Eye (tissue), 1 donor: Measurements from ENCODE around the gene KIF1B.

ENCODE experiments used
- DNase-seq: peaks from one replicate; pipeline ENCODE4 v3.0.0-alpha.2; 2015

KIF1B gene

GRCh38 chr1:10339815-10340214 lies 129.4 kb downstream of the KIF1B start:
- peak; percentile 90 for DNase-seq

- no peak for DNase-seq
These were observed 130.7 kb downstream of the KIF1B start for GRCh38 chr1:10340930-10341590.

- no peak for DNase-seq
These were observed 136.7 kb downstream of the KIF1B start for GRCh38 chr1:10347109-10347508.

DNA sequence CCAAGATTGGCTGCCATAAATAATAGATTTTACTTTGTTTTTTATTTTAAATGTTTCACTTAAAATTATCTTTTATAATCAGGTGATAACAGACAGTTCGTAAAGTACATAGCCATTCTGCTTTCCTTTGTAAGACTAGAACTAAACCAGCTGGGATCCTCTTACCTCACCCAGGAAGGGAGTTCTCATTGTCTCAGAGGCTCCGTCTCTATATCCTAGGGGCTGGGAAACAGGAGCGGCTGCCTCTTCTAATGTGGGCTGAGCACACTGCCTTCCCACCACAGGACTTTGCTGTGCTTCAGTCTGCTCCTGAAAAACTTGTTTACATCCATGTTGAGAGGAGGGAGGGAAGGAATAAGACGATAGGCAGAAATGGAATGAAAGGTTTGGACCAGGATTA lies 142.9 kb downstream of the KIF1B start:
- DNase-seq, result no peak

- no peak for DNase-seq
These were observed 143.3 kb downstream of the KIF1B start for GRCh38 chr1:10353693-10354092.

DNA sequence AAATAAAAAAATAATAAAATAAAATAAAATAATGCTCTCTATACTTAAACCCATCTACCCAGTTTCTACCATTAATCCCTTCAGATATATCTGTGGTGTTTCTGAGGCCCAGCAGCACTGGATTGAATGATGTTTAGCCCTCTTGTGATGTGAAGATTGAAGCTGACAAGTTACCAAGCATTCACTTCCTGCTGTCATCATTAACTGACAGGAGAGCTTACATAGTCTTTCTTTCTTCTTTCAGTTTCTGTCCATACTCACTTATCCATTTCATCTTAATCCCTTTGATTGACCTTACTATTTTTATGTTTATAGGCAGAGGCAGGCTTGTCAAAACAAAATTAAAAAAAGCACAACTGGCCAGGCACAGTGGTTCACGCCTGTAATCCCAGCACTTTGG lies 149.7 kb downstream of the KIF1B start:
- no peak for DNase-seq

- no peak for DNase-seq
These were observed 151.1 kb downstream of the KIF1B start for GRCh38 chr1:10361515-10361914.

DNA sequence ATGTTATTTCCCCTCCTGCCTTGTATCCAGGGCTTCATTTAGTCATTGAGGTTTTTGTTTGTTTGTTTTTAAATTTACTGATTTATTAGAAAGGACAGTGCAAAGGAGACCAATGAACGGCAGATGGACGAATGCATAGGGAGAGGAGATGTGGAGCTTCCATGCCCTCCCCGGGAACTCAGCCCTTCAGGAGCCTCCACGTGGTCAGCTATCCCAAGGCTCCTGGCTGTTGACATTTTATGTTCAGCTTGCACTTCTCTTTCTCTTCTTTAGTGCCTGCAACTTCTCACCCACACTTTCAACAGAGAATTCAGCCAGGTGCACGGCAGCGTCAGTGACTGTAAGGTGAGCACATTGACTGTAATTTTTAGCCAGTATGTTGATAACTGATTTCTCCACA lies 157.8 kb downstream of the KIF1B start:
- no peak for DNase-seq

GRCh38 chr1:10374442-10374860 lies 164.1 kb downstream of the KIF1B start:
- DNase-seq, result no peak

DNA sequence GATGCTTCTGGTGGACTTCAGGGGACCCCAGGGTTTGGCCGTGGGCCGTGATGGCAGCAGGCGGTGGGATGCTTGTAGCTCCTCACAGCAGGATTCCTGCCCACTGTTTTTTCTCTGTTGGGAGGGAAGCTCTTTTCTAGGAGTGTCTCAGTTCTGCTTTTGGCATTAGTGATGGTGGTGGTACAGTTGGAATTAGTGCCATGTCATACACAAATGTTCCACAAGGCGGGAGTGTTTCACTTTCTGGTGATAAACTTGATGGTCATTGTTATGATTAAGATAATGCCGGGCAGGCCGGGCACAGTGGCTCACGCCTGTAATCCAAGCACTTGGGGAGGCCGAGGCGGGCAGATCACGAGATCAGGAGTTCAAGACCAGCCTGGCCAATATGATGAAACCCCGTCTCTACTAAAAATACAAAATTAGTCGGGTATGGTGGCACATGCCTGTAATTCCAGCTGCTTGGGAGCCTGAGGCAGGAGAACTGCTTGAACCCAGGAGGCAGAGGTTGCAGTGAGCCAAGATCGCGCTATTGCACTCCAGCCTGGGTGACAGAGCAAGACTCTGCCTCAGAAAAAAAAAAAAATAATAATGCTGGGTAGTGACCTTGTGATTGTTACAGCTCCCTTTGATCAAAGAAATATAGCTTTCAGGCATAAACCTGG lies 167.1 kb downstream of the KIF1B start:
- DNase-seq, result peak; percentile 82

DNA sequence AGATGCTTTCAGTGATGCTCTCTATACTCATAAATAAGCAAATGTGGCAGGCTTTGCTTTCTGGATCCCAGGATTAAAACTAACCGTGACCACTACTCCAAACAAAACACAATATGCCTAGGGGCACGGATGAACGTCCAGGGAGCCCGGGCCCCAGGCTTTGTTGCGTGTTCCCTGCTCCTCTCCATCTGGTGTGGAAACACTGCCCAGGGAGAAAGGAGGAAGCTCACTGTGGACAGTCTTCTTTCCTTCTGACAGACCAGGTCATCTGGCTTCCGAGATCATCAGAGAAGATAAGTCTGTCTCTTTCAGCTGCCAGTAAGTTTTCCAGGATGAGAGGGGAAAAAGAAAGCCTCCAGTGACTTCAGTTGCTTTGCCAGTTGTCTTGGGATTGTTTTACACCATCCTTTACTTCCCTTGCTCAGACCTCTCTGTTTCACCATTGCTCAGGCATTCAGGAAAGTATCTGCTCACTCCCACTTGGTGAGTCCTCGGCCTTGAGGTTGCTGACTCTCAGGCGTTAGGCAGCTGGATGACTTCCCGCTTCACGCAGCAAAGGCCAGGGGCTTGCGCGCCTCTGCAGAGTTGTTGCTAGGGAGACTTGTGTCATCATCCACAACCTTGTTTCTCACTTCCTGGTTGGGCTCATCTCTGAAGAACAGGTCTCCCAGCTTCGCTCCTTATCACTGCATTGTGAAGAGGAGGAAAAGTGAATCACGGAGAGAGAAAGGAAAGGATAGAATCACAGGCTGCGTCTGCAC lies 167.9 kb downstream of the KIF1B start:
- DNase-seq, result no peak

DNA sequence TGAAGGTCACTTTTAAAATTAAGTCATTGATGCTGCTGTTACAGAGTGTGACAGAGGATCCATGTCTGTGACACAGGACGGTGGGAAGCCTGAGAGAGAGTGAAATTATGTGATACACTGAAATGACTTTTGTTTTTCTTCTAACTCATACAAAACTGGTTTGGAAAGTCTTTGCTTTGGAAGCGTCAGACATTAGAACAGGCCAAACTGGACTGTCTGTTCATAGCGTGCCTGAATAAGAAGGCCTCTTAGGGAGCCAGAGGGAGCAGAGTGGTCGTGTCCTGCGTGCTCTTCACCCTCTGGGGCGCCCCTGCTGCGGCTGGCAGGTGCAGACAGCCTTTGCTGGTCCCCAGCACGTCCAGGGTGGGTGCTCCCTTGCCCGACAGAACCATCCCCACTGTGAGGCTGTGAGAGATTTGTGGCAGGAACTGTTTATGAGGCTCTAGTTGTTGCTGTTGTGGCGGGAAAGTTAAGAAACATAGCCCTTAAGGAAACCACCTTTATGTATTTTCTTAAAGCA lies 168.8 kb downstream of the KIF1B start:
- DNase-seq, result no peak

DNA sequence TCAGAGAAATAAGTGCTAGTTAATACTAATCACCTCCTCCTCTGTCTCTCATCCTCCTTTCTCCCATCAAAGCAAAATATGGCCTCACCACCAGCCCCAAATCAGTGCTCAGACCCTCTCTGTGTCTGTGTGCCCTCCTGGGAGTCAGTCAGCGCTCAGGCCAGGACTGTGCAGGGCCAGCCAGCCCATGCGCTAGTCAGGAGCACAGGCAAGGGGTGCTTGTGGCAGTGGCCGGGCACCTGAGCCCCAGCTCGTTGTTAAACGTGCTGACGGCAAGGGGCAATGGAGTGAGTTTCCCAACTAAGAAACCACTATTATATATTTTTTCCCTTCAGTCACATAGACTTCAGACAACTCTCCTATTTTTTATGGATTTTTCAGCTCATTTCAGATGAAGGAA lies 169.3 kb downstream of the KIF1B start:
- no peak for DNase-seq

GRCh38 chr1:10380594-10381275 lies 170.4 kb downstream of the KIF1B start:
- DNase-seq, result no peak

- no peak for DNase-seq
These were observed 173.3 kb downstream of the KIF1B start for GRCh38 chr1:10383630-10384029.

DNA sequence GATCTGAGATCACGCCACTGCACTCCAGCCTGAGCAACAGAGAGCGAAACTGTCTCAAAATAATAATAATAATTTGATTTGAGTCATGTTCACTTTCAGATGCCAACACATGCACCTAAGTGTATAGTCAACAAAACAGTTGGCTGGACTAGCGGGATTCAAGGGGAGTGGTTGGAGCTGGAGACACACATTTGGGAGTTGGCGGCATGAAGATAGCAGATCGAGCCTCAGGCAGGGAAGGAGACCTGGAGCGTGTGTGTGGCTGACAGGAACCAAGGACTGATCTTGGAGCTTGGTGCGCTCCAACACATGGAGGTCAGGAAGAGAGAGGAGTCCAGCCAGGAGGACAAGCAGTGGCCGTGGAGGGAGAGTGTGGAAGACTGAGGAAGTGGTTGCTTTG lies 173.8 kb downstream of the KIF1B start:
- DNase-seq, result no peak

DNA sequence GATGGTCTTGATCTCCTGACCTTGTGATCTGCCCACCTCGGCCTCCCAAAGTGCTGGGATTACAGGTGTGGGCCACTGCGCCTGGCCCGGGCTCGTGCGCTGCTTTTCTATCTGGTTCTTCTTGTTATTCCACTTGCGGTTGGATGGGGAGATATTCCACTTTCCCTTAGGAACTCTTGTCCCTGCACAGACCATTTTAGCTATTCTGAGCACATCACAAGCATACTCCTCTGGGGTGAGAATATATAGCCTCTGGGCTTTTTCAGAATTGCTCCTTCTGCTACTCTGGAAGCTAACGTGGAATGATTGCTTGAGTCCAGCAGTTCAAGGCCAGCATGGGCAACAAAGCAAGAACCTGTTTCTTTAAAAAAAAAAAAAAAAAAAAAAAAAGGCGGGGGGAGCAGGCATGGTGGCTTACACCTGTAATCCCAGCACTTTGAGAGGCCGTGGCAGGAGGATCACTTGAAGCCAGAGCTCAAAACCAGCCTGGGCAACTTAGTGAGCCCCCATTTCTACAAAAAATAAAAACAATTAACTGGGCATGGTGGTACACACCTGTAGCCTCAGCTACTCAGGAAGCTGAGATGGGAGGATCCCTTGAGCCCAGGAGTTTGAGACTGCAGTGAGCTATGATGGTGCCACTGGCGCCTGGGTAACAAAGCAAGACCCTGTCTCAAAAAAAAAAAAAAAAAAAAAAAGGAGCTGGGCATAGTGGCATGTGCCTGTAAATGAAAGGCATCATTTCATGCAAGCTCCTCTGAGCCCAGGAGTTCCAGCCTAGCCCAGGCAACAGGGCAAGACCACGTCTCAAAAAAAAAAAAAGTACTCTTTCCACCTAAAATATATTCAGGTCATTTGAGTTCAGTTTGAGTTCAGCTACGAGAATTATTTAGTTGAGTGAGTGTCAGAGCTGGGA lies 176.6 kb downstream of the KIF1B start:
- DNase-seq, result no peak

GRCh38 chr1:10387677-10388386 lies 177.5 kb downstream of the KIF1B start:
- peak; percentile 82 for DNase-seq

DNA sequence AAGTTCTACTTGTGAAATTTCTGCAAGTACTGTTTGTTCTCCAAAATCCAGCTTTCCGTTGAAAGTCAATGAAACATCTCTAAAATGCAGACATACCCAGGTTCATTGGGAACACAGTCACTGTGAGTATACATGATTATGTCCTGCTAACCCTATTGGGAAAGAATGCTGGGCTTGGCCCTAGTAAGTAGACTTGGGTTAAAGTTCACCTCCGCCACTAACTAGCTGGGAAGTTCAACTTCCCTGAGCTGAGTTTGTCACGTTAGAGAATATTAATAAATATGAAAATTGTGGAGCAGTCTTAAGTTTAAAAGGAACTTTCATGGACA lies 178.0 kb downstream of the KIF1B start:
- DNase-seq, result no peak

GRCh38 chr1:10389271-10389973 lies 179.1 kb downstream of the KIF1B start:
- DNase-seq, result no peak

GRCh38 chr1:10396870-10397269 lies 186.5 kb downstream of the KIF1B start:
- DNase-seq, result no peak
